RWPE2 (cell line): ENCODE data around the gene RIC8A.
"Not testable (repeated sequence)": the region's sequence is repeated elsewhere in the genome, so short reads cannot be mapped to it uniquely, and the experiment has no call there.

Experiments used
- ATAC-seq: fragments of 200-7000 bp; cut with Tn5 transposase; 3 replicates; pipeline ENCODE4 v1.9.1; 2021; ENCODE audit warnings: low read depth
- DNase-seq: peaks from one replicate; pipeline ENCODE4 v3.0.0-alpha.2; 2020; ENCODE audit warnings: low spot score
- H3K27ac ChIP-seq: fragments of 450-650 bp; 2 replicates; pipeline ENCODE4 v1.5.1; 2017; ENCODE audit warnings: mild to moderate bottlenecking; ENCODE audit not compliant: poor library complexity, severe bottlenecking
- H3K27me3 ChIP-seq: fragments of 250-450 bp; sonication (Bioruptor Pico); 2 replicates; pipeline ENCODE4 v1.5.1; 2021; ENCODE audit warnings: mild to moderate bottlenecking, moderate library complexity; ENCODE audit not compliant: insufficient read depth, poor library complexity, severe bottlenecking
- H3K36me3 ChIP-seq: fragments of 250-450 bp; sonication (Bioruptor Pico); 2 replicates; pipeline ENCODE4 v1.5.1; 2020; ENCODE audit warnings: low read depth, mild to moderate bottlenecking, moderate library complexity
- H3K4me1 ChIP-seq: fragments of 250-450 bp; sonication (Bioruptor Pico); 2 replicates; pipeline ENCODE4 v1.5.1; 2021; ENCODE audit warnings: mild to moderate bottlenecking, moderate library complexity; ENCODE audit not compliant: insufficient read depth, poor library complexity, severe bottlenecking
- H3K4me3 ChIP-seq: fragments of 250-450 bp; sonication (Bioruptor Pico); 2 replicates; pipeline ENCODE4 v1.5.1; 2021; ENCODE audit warnings: mild to moderate bottlenecking, moderate library complexity; ENCODE audit not compliant: severe bottlenecking
- H3K9me3 ChIP-seq: fragments of 250-450 bp; sonication (Bioruptor Pico); 2 replicates; pipeline ENCODE4 v1.5.1; 2021; ENCODE audit warnings: mild to moderate bottlenecking, moderate library complexity; ENCODE audit not compliant: severe bottlenecking
- CTCF ChIP-seq: fragments of 450-650 bp; IDR thresholded peaks from one replicate; pipeline ENCODE4 v1.5.1; 2017; ENCODE audit warnings: mild to moderate bottlenecking, moderate library complexity; ENCODE audit not compliant: poor library complexity, severe bottlenecking

RIC8A gene

GRCh38 chr11:207208-207862 is at the start of gene RIC8A, which contains the start of gene BET1L:
TSS of gene RIC8A (plus strand) at chr11:207708. CDS start at chr11:208855, 1,147 bp downstream.
TSS of gene BET1L (minus strand) at chr11:207399. CDS start at chr11:207321, 78 bp downstream.
- Histone ChIP-seq H3K36me3 (peaks cover 39% of the 10 kb centered on the region), H3K9me3 (no peaks in the 10 kb centered on the region), H3K4me3 (peak within 1 kb of the TSS; percentile 73), H3K27me3 (no peaks in the 10 kb centered on the region), H3K4me1 (peaks cover 10% of the 10 kb centered on the region), H3K27ac (peak within 1 kb of the TSS; percentile 95)
- no peak for TF ChIP-seq CTCF
- ATAC-seq = peak; percentile 70
- peak; percentile 97 for DNase-seq

- H3K4me3 ChIP-seq, H3K27ac ChIP-seq, ATAC-seq, H3K9me3 ChIP-seq, H3K27me3 ChIP-seq, H3K4me1 ChIP-seq, DNase-seq, H3K36me3 ChIP-seq: not testable (repeated sequence)
These were observed 27.3 kb upstream of the RIC8A start for GRCh38 chr11:180242-180641.

- not testable (repeated sequence) for H3K9me3 ChIP-seq, H3K4me3 ChIP-seq, H3K27ac ChIP-seq, H3K27me3 ChIP-seq, H3K36me3 ChIP-seq, H3K4me1 ChIP-seq
- peak; percentile 78 for DNase-seq
- ATAC-seq = peak; percentile 78
These were observed 18.2 kb upstream of the RIC8A start for GRCh38 chr11:189200-189783.

GRCh38 chr11:189843-190311 is 17.6 kb upstream of the RIC8A start:
- not testable (repeated sequence) for H3K27me3 ChIP-seq, DNase-seq
- peak; percentile 40 for ATAC-seq

GRCh38 chr11:190546-190945 is 17.0 kb upstream of the RIC8A start:
- not testable (repeated sequence) for H3K4me1 ChIP-seq, DNase-seq, ATAC-seq

More at GRCh38 chr11:189843-190311, 17.6 kb upstream of the RIC8A start:
- not testable (repeated sequence) for H3K4me1 ChIP-seq, H3K4me3 ChIP-seq, H3K36me3 ChIP-seq, H3K27ac ChIP-seq, H3K9me3 ChIP-seq

GRCh38 chr11:191490-192478 is 15.7 kb upstream of the RIC8A start:
- not testable (repeated sequence) for H3K4me1 ChIP-seq, H3K27me3 ChIP-seq, H3K27ac ChIP-seq, H3K9me3 ChIP-seq, DNase-seq, H3K4me3 ChIP-seq, H3K36me3 ChIP-seq
- peak; percentile 36 for TF ChIP-seq CTCF
- peak; percentile 59; the same call in 2 of the 3 replicates for ATAC-seq

More at GRCh38 chr11:190546-190945, 17.0 kb upstream of the RIC8A start:
- H3K36me3 ChIP-seq, H3K9me3 ChIP-seq, H3K27me3 ChIP-seq, H3K4me3 ChIP-seq, H3K27ac ChIP-seq: not testable (repeated sequence)

- not testable (repeated sequence) for H3K27ac ChIP-seq, H3K27me3 ChIP-seq, ATAC-seq, H3K4me1 ChIP-seq, H3K4me3 ChIP-seq, H3K36me3 ChIP-seq, H3K9me3 ChIP-seq, DNase-seq
These were observed 14.8 kb upstream of the RIC8A start, which contains the start of gene SCGB1C1 for GRCh38 chr11:192674-193128. TSS of gene SCGB1C1 (plus strand) at chr11:193078. CDS start at chr11:193100, 22 bp downstream.

GRCh38 chr11:193481-193880 is 14.0 kb upstream of the RIC8A start:
- H3K4me3 ChIP-seq, H3K4me1 ChIP-seq, DNase-seq, H3K27me3 ChIP-seq, H3K27ac ChIP-seq, H3K9me3 ChIP-seq, H3K36me3 ChIP-seq, ATAC-seq: not testable (repeated sequence)
